Mesodermal cell (in vitro differentiated cells): Measurements from ENCODE around the gene PPM1K.

ENCODE experiments used
- H3K27ac ChIP-seq: 2 replicates; pipeline ENCODE4 v1.7.0; 2013; ENCODE audit warnings: mild to moderate bottlenecking, low read depth, low read length, moderate library complexity; ENCODE audit not compliant: severe bottlenecking
- H3K36me3 ChIP-seq: 2 replicates; pipeline ENCODE4 v1.7.1; 2013; ENCODE audit warnings: mild to moderate bottlenecking, low read length, moderate library complexity; ENCODE audit not compliant: control insufficient read depth, insufficient read depth
- H3K4me1 ChIP-seq: one replicate; pipeline ENCODE4 v1.7.1; 2013; ENCODE audit warnings: mild to moderate bottlenecking, low read length; ENCODE audit not compliant: insufficient read depth, control insufficient read depth, poor library complexity, severe bottlenecking
- H3K4me3 ChIP-seq: 2 replicates; pipeline ENCODE4 v1.7.0; 2013; ENCODE audit warnings: low read length, control low read depth, mild to moderate bottlenecking; ENCODE audit not compliant: insufficient read depth, poor library complexity, severe bottlenecking; ENCODE audit errors: extremely low read depth
- H3K9me3 ChIP-seq: 2 replicates; pipeline ENCODE4 v1.7.1; 2013; ENCODE audit warnings: mild to moderate bottlenecking, low read length, moderate library complexity; ENCODE audit not compliant: control insufficient read depth
- WGBS, 2 experiments: methylation state at CpG; one replicate each; pipeline ENCODE4 v1.1.5; 2013; ENCODE audit warnings: missing lambda C conversion rate in 2 of 2; ENCODE audit not compliant: insufficient coverage in 2 of 2; 5-methylcytosine and 5-hydroxymethylcytosine counted together

PPM1K gene

GRCh38 chr4:88217169-88217568, 67.2 kb downstream of the PPM1K start:
- H3K4me3 ChIP-seq: no peak overlapping the region
- WGBS, 2 experiments: 93% methylated on average over 3 of the region's 4 CpGs; no CpG with 5 or more reads in 1 of the 2 experiments
- H3K27ac ChIP-seq: no peak overlapping the region
- H3K36me3 ChIP-seq: no peaks in the 10 kb centered on the region
- no peaks in the 10 kb centered on the region for H3K4me1 ChIP-seq
- no peaks in the 10 kb centered on the region for H3K9me3 ChIP-seq

- Histone ChIP-seq H3K36me3 (no peaks in the 10 kb centered on the region), H3K9me3 (no peaks in the 10 kb centered on the region), H3K4me3 (no peak overlapping the region), H3K4me1 (no peaks in the 10 kb centered on the region), H3K27ac (no peak overlapping the region)
- 96 to 100% methylated on average over 5 to 6 of the region's 6 CpGs for WGBS, 2 experiments
Observed at GRCh38 chr4:88216395-88216794, 68.0 kb downstream of the PPM1K start.

GRCh38 chr4:88215351-88215750, 69.0 kb downstream of the PPM1K start:
- WGBS, 2 experiments: 62 to 63% methylated on average over 1 of the region's 2 CpGs
- no peaks in the 10 kb centered on the region for H3K9me3 ChIP-seq
- no peak overlapping the region for H3K27ac ChIP-seq
- no peaks in the 10 kb centered on the region for H3K36me3 ChIP-seq
- no peaks in the 10 kb centered on the region for H3K4me1 ChIP-seq
- no peak overlapping the region for H3K4me3 ChIP-seq

- Histone ChIP-seq H3K4me1 (no peaks in the 10 kb centered on the region), H3K27ac (no peak overlapping the region), H3K36me3 (no peaks in the 10 kb centered on the region), H3K4me3 (no peak overlapping the region), H3K9me3 (no peaks in the 10 kb centered on the region)
- WGBS, 2 experiments: 46 to 60% methylated on average over 4 of the region's 4 CpGs
Observed at GRCh38 chr4:88212253-88212561, 72.2 kb downstream of the PPM1K start.

- H3K9me3 ChIP-seq: no peaks in the 10 kb centered on the region
- H3K27ac ChIP-seq: no peak overlapping the region
- no peak overlapping the region for H3K4me3 ChIP-seq
- H3K4me1 ChIP-seq: no peaks in the 10 kb centered on the region
- 62 to 72% methylated on average over 13 to 16 of the region's 18 CpGs for WGBS, 2 experiments
- H3K36me3 ChIP-seq: no peaks in the 10 kb centered on the region
Observed at GRCh38 chr4:88211473-88212252, 72.7 kb downstream of the PPM1K start.

- Histone ChIP-seq H3K9me3 (no peaks in the 10 kb centered on the region), H3K36me3 (no peaks in the 10 kb centered on the region), H3K27ac (no peak overlapping the region), H3K4me3 (no peak overlapping the region), H3K4me1 (no peaks in the 10 kb centered on the region)
- WGBS, 2 experiments: 50 to 100% methylated on average over 1 of the region's 4 CpGs
Observed at GRCh38 chr4:88208156-88208555, 76.2 kb downstream of the PPM1K start.
